RWPE1 (cell line): Measurements from ENCODE around the gene PPP2R5B.
A peak's percentile ranks its signal among the peaks of the same experiment; 100 is the strongest.

ENCODE experiments used
- CTCF ChIA-PET: fragments of 350-600 bp; sonication (Branson Sonifier 250); formaldehyde crosslinking; extraction: SDS; loops from one replicate; lab custom pipeline; 2021; lab: Yijun Ruan, JAX
- POLR2A ChIA-PET: fragments of 400-600 bp; formaldehyde crosslinking; extraction: SDS; loops from one replicate; lab custom pipeline; 2020; ENCODE audit warnings: antibody characterized with exemption; ENCODE audit not compliant: low non-redundant PET; lab: Yijun Ruan, JAX
- DNase-seq: peaks from one replicate; pipeline ENCODE4 v3.0.0; 2012; ENCODE audit warnings: low spot score
- H3K27ac ChIP-seq: fragments of 450-650 bp; 2 replicates; pipeline ENCODE4 v1.5.1; 2017
- TF ChIP-seq, protein P1 (sequence below): fragments of 450-650 bp; conservative IDR thresholded peaks from 2 replicates; pipeline ENCODE4 v1.5.1; 2017; ENCODE audit warnings: low read depth, mild to moderate bottlenecking

Gene PPP2R5B

DNA sequence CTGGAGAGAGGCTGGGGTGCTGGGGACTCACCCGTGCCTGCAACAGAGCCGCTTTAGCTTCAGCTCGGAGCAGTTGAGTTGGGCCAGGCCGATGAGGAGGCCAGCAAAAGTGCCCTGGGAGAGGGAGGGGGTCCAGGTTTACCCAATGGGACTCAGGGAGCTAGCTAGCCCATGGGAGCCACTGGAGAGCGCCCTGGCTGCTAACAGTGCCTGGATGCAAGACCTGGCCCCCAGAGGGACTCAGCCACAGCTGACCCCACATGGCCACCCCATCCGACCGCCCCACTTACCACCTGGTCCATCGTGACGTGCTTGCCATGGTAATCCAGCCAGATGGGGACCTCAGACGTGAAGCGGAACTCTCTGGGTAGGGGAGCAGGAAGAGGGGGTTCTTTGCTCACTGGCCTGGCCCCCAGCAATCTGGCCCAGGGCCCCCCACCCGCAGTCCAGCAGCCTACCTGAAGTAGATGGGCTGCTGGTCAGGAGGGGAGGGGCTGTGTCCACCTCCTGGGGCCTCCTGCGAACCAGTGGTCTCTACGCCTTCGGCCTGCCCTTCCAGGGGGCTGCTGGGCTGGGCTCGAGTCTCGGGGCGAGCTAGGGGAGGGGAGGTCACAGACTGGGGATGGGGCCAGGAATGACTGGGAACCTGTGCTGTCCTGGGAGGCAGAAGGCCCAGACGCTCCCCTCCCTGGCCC lies 27.0 kb upstream of the PPP2R5B start:
- DNase-seq, result no peak
- POLR2A ChIA-PET, result no interaction called here

GRCh38 chr11:64898076-64898445 lies 26.4 kb upstream of the PPP2R5B start:
- peak overlapping the region; percentile 5; the same call in 1 of the 2 replicates for H3K27ac ChIP-seq
- POLR2A ChIA-PET, result no interaction called here
- CTCF ChIA-PET, result no interaction called here
- TF ChIP-seq, protein P1, sequence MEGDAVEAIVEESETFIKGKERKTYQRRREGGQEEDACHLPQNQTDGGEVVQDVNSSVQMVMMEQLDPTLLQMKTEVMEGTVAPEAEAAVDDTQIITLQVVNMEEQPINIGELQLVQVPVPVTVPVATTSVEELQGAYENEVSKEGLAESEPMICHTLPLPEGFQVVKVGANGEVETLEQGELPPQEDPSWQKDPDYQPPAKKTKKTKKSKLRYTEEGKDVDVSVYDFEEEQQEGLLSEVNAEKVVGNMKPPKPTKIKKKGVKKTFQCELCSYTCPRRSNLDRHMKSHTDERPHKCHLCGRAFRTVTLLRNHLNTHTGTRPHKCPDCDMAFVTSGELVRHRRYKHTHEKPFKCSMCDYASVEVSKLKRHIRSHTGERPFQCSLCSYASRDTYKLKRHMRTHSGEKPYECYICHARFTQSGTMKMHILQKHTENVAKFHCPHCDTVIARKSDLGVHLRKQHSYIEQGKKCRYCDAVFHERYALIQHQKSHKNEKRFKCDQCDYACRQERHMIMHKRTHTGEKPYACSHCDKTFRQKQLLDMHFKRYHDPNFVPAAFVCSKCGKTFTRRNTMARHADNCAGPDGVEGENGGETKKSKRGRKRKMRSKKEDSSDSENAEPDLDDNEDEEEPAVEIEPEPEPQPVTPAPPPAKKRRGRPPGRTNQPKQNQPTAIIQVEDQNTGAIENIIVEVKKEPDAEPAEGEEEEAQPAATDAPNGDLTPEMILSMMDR, result no peak
- DNase-seq, result no peak

More for the DNA sequence above, 27.0 kb upstream of the PPP2R5B start:
- H3K27ac ChIP-seq, result peak overlapping the region; percentile 5; the same call in 1 of the 2 replicates
- CTCF ChIA-PET, result interaction anchor here (1.4 kb wide), 1 partner anchor 9 kb away, joined by 4 read pairs; no protein-coding TSS in a partner anchor
- TF ChIP-seq, protein P1, result no peak

- TF ChIP-seq, protein P1, result no peak
- ChIA-PET POLR2A (no interaction called here), CTCF (no interaction called here)
- H3K27ac ChIP-seq, result peak overlapping the region; percentile 26; the same call in 1 of the 2 replicates
- no peak for DNase-seq
These were observed 25.9 kb upstream of the PPP2R5B start for GRCh38 chr11:64898541-64898940.

DNA sequence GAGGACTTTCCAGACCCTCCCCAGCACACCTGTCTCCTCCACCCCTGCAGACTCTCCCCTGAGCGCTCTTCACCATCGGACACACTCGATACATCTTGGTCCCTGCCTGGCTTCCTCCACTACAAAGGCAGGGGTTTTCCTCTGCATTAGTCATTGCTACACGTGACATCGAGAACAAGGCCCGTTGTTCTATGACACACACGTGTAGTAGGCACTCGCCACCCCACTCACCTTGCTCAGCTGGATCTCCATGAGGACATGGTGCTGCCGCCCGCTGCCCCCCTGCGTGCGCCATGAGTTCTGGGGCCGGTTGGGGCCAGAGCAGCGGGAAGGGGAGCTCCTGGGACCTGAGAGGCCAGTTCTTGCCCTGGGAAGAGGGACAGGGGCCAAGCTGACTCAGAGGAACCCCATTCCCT lies 24.2 kb upstream of the PPP2R5B start:
- CTCF ChIA-PET, result interaction anchor here (0.6 to 0.7 kb wide), 2 partner anchors 40 to 49 kb away, joined by 3 to 5 read pairs; no protein-coding TSS in a partner anchor
- POLR2A ChIA-PET, result interaction anchor here (0.6 kb wide), 1 partner anchor 104 kb away, joined by 7 read pairs; no protein-coding TSS in a partner anchor
- peak; percentile 76 for DNase-seq
- TF ChIP-seq, protein P1, result no peak
- peak overlapping the region; percentile 26 for H3K27ac ChIP-seq

DNA sequence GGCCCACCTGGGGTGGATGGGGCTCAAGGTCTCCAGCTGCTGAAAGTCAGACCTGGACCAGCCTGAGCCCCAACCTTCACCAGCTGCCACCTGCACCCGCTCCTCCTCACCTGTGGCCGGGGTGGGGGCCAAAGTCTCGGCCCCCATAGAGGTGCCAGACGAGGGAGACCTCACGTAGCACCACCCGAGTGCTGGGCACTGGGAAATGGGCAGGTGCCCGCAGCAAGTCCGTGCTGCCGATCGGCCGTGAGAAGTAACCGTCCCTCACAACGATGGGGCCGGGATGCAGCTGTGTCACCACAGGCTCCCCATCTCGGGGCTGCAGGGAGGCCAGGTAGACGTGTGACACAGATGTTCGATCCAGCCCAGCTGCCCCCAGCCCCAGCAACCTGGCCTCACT lies 23.7 kb upstream of the PPP2R5B start:
- POLR2A ChIA-PET, result interaction anchor here (0.7 kb wide), 1 partner anchor 57 kb away, joined by 3 read pairs; no protein-coding TSS in a partner anchor
- no peak for DNase-seq

More for the DNA sequence above, 23.7 kb upstream of the PPP2R5B start:
- CTCF ChIA-PET, result interaction anchor here (0.6 to 1.4 kb wide), 3 partner anchors 39 to 113 kb away, joined by 3 to 7 read pairs (median 5); partner anchors contain the start of gene ARL2
- TF ChIP-seq, protein P1, result no peak
- H3K27ac ChIP-seq, result peak overlapping the region; percentile 26
